Activated naive CD8-positive, alpha-beta T cell treated with anti-CD3 and anti-CD28 coated beads, Interleukin-2, amount 10 ng/mL, durations not matched to agents 7 days and 5 days (primary cell): ENCODE measurements around the gene SLC10A3. TPM values are rescaled to one million over a fixed set of nuclear protein-coding genes. Genes with fewer than 3 reads are reported as not detected.
A peak's percentile ranks its signal among the peaks of the same experiment; 100 is the strongest.

ENCODE experiments used
- ATAC-seq: fragments of 150-1000 bp; cut with Tn5 transposase; one replicate; pipeline ENCODE4 v1.10.0; 2021; ENCODE audit warnings: low read depth, moderate library complexity
- POLR2A ChIA-PET: fragments of 350-600 bp; sonication (Branson Sonifier 250); formaldehyde crosslinking; loops from one replicate; lab custom pipeline; 2021; ENCODE audit warnings: antibody characterized with exemption; lab: Charles Lee
- DNase-seq: peaks from one replicate; pipeline ENCODE4 v3.0.0; 2021
- H3K27ac Mint-ChIP-seq: one replicate; pipeline ENCODE4 v1.8.0; 2022; ENCODE audit warnings: mild to moderate bottlenecking, mixed read lengths
- H3K27me3 Mint-ChIP-seq: one replicate; pipeline ENCODE4 v1.8.0; 2022; ENCODE audit warnings: mild to moderate bottlenecking, moderate library complexity, mixed read lengths
- H3K36me3 Mint-ChIP-seq: one replicate; pipeline ENCODE4 v1.8.0; 2021; ENCODE audit warnings: mild to moderate bottlenecking, mixed read lengths
- H3K4me1 Mint-ChIP-seq: one replicate; pipeline ENCODE4 v1.8.0; 2021; ENCODE audit warnings: mixed read lengths
- H3K4me3 Mint-ChIP-seq: one replicate; pipeline ENCODE4 v1.8.0; 2022; ENCODE audit warnings: mild to moderate bottlenecking, moderate library complexity, mixed read lengths
- H3K9me3 Mint-ChIP-seq: one replicate; pipeline ENCODE4 v1.8.0; 2021; ENCODE audit warnings: mixed read lengths
- total RNA-seq, 2 experiments: library from RNA; stranded (reverse); gene quantifications; one replicate each; pipeline ENCODE4 v1.2.3, GENCODE V29; 2021

The SLC10A3 gene
- total RNA-seq, 2 experiments from 2014 or later: 25.3 to 27.3 TPM

GRCh38 chrX:154517101-154517781 lies 26.8 kb upstream of the SLC10A3 start:
- no peak for DNase-seq
- peaks cover 15% of the 10 kb centered on the region for H3K4me1 Mint-ChIP-seq
- H3K36me3 Mint-ChIP-seq: peaks cover 10% of the 10 kb centered on the region
- no peak overlapping the region for H3K27ac Mint-ChIP-seq
- no peaks in the 10 kb centered on the region for H3K9me3 Mint-ChIP-seq
- POLR2A ChIA-PET: interaction anchor here (1.2 to 4.6 kb wide), 5 partner anchors 10 to 146 kb away, joined by 3 to 32 read pairs (median 15); partner anchors contain the start of genes RPL10, SLC10A3 and UBL4A
- ATAC-seq: no peak
- H3K27me3 Mint-ChIP-seq: no peaks in the 10 kb centered on the region
- no peak overlapping the region for H3K4me3 Mint-ChIP-seq

- peak; percentile 7 for ATAC-seq
- POLR2A ChIA-PET: interaction anchor here (0.6 to 4.6 kb wide), 6 partner anchors 10 to 145 kb away, joined by 3 to 32 read pairs (median 10); partner anchors contain the start of genes RPL10, SLC10A3 and UBL4A
- peak overlapping the region; percentile 86 for H3K4me3 Mint-ChIP-seq
Measured at GRCh38 chrX:154516656-154517100, 26.2 kb upstream of the SLC10A3 start.

GRCh38 chrX:154515966-154516655 lies 25.7 kb upstream of the SLC10A3 start, which contains the start of gene FAM3A:
TSS of gene FAM3A (minus strand) at chrX:154516232. CDS start at chrX:154515772, 460 bp downstream.
- ATAC-seq: peak; percentile 86

More at GRCh38 chrX:154516656-154517100, 26.2 kb upstream of the SLC10A3 start:
- Mint-ChIP-seq H3K36me3 (peaks cover 10% of the 10 kb centered on the region), H3K9me3 (no peaks in the 10 kb centered on the region), H3K27ac (peak overlapping the region; percentile 92), H3K27me3 (no peaks in the 10 kb centered on the region), H3K4me1 (peaks cover 19% of the 10 kb centered on the region)
- no peak for DNase-seq

DNA sequence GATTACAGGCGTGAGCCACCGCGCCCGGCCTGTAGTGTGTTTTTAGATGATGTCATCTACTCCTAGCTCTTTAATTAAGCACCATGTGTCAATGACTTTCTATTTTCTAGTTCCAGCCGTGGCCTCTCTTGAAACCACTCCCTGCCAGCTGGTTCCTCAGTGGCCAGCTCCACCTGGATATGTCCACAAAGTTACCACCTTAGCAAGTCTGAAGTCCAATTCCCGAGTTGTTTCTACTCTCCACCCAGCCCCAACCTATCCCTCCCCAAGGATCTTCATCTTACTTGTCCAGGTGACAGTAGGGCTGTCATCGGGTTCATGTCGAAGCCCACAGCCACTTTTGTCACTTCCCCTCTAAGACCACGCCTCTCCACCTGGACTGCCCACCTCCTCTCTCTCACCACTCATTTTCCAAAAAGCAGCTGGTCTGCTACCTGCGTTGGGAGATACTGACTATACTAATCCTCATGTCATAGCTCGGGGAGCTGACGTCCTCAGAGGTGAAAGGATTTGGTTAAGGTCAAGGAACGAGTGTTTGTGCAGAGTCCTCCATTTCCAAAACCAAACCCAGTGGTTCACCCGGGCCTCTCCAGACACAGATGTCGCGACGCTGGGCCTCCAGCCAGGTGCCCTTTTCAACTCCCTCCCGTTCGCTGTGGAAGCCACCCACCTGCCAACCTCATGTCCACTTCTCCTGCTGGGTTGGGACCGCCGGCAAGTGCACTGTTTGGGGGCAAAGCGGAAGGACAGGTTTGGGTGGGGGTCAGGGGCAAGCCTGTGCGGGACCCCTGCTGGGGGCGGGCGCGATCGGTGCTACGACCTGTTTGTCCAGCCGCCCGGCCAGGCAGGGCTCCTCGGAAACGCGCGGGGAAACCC lies 24.9 kb upstream of the SLC10A3 start:
- Mint-ChIP-seq H3K36me3 (peaks cover 12% of the 10 kb centered on the region), H3K9me3 (no peaks in the 10 kb centered on the region), H3K27me3 (no peaks in the 10 kb centered on the region), H3K4me1 (peaks cover 25% of the 10 kb centered on the region), H3K27ac (peak overlapping the region; percentile 88), H3K4me3 (peak overlapping the region; percentile 86)
- no peak for ATAC-seq
- POLR2A ChIA-PET: interaction anchor here (2.6 to 4.6 kb wide), 3 partner anchors 12 to 117 kb away, joined by 15 to 32 read pairs (median 18); partner anchors contain the start of genes RPL10 and SLC10A3
- peak; percentile 39 for DNase-seq

More at GRCh38 chrX:154515966-154516655, 25.7 kb upstream of the SLC10A3 start, which contains the start of gene FAM3A:
- Mint-ChIP-seq H3K4me1 (peaks cover 22% of the 10 kb centered on the region), H3K36me3 (peaks cover 10% of the 10 kb centered on the region), H3K27ac (peak within 1 kb of the TSS; percentile 92), H3K27me3 (no peaks in the 10 kb centered on the region), H3K9me3 (no peaks in the 10 kb centered on the region), H3K4me3 (peak within 1 kb of the TSS; percentile 86)
- DNase-seq: peak; percentile 93
- POLR2A ChIA-PET: interaction anchor here (0.6 to 4.6 kb wide), 6 partner anchors 11 to 145 kb away, joined by 3 to 32 read pairs (median 10); partner anchors contain the start of genes RPL10, SLC10A3 and UBL4A

DNA sequence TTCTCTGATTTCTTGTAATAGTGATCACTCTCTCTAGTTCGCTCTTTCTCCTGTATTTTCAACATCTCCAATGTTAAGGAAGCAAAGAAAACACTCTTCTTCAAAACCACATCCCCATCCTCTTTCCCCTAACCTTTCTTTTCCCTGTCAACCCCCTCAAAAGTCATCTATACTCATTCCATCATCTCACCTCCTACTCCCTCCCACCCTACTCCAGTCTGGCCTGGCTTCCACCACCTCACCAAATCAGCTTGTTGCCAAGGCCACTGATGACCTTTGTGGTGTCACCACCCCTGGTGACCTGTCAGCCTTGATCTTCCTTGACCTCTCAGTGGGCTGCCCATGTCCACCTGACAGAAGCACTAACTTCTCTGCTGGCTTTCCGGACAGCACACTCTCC lies 23.3 kb upstream of the SLC10A3 start:
- peaks cover 1% of the 10 kb centered on the region for H3K9me3 Mint-ChIP-seq
- ATAC-seq (no peak), DNase-seq (no peak)
- H3K4me3 Mint-ChIP-seq: peak overlapping the region; percentile 48
- peaks cover 22% of the 10 kb centered on the region for H3K36me3 Mint-ChIP-seq
- H3K27ac Mint-ChIP-seq: peak overlapping the region; percentile 67
- POLR2A ChIA-PET: interaction anchor here (4.6 kb wide), 1 partner anchor 24 kb away, joined by 32 read pairs; the partner anchor contains the start of gene SLC10A3
- H3K4me1 Mint-ChIP-seq: peaks cover 30% of the 10 kb centered on the region
- H3K27me3 Mint-ChIP-seq: no peaks in the 10 kb centered on the region

DNA sequence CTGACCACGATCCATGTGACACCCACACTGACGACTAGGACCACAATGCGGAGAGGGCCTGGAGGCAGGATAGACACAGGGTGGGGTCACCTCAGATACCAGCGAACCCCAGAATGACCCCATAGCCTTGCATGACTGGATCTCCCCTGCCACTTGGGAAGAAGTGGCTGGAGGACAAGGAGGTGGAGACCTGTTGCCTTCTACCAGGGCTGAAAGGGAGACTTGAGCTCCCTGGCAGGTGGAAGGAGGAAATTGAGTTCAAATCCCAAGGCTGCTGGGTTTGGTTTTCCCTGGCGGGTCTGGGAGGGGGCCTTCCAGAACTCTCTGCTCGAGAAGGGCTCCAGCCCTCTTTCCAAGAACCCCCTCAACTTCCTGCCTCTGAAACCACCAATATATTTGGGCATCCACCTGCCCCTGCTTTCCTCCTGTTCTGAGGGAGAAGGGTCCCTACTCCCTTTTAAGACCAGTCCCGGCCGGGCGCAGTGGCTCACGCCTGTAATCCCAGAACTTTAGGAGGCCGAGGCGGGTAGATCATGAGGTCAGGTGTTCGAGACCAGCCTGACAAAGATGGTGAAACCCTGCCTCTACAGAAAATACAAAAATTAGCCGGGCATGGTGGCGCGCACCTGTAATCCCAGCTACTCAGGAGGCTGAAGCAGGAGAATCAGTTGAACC lies 22.6 kb upstream of the SLC10A3 start:
- Mint-ChIP-seq H3K4me3 (no peak overlapping the region), H3K4me1 (peaks cover 30% of the 10 kb centered on the region), H3K9me3 (peaks cover 1% of the 10 kb centered on the region), H3K27me3 (no peaks in the 10 kb centered on the region), H3K27ac (no peak overlapping the region), H3K36me3 (peaks cover 23% of the 10 kb centered on the region)
- ATAC-seq: no peak
- no peak for DNase-seq
- POLR2A ChIA-PET: interaction anchor here (1.9 to 4.6 kb wide), 2 partner anchors 23 kb away, joined by 11 to 32 read pairs; partner anchors contain the start of gene SLC10A3

DNA sequence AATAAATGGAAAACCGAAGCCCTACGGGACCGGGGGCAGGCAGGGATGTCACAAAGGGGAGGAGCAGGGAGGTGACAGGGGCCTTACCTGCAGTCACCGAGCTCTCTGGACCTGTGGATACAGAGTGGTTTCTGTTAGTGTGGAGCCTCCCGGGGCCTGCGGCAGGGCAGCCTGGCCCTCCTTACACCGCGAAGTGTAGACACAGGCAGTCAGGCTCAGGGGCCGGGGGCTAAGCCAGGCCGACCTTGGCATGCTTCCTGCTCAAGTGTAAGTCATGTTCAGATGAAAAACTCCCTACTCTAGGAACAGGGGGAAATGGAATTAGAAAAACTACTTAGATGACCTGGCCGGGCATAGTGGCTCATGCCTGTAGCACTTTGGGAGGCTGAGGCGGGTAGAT lies 21.3 kb upstream of the SLC10A3 start:
- H3K4me3 Mint-ChIP-seq: peak overlapping the region; percentile 49
- peak overlapping the region; percentile 91 for H3K27ac Mint-ChIP-seq
- DNase-seq: no peak
- no peak for ATAC-seq
- peaks cover 1% of the 10 kb centered on the region for H3K9me3 Mint-ChIP-seq
- POLR2A ChIA-PET: interaction anchor here (1.2 to 1.9 kb wide), 3 partner anchors 12 to 528 kb away, joined by 3 to 11 read pairs (median 3); partner anchors contain the start of gene SLC10A3
- no peaks in the 10 kb centered on the region for H3K27me3 Mint-ChIP-seq
- H3K4me1 Mint-ChIP-seq: peaks cover 30% of the 10 kb centered on the region
- H3K36me3 Mint-ChIP-seq: peaks cover 23% of the 10 kb centered on the region

DNA sequence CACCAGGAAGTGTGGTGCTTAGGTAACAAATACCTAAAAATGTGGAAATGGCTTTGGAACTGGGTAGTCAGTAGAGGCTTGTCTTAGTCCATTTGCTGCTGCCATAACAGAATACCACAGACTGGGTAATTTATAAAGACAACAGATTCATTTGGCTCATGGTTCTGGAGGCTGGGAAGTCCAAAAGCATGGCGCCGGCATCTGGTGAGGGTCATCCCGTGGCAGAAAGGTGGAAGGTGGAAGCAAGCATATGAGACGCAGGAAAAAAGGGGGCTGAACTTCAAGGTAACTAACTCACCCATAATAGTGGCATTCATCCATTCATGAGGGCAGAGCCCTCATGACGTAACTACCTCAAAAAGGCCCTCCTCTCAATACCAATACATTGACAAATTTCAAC lies 19.0 kb upstream of the SLC10A3 start:
- Mint-ChIP-seq H3K4me1 (peaks cover 20% of the 10 kb centered on the region), H3K36me3 (peaks cover 18% of the 10 kb centered on the region), H3K27ac (no peak overlapping the region), H3K27me3 (no peaks in the 10 kb centered on the region), H3K9me3 (peaks cover 1% of the 10 kb centered on the region), H3K4me3 (no peak overlapping the region)
- DNase-seq: no peak
- ATAC-seq: no peak
- POLR2A ChIA-PET: no interaction called here

DNA sequence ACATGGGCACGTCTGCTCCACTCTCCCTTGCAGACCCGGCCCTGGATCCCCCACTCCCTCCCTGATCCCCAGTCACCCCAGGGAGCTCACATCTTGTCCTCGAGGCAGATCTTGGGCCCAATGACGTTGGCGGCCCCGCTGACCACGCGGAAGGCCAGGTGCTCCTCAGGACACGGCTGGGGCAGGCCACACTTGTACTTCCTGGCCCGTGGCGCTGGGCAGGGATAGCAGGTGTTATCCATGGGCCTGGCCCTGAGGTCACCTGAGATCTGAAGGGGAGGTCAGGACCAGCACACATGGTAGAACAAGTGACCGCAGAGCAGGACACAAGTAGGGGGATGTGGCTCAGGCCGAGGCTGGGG lies 17.9 kb upstream of the SLC10A3 start:
- POLR2A ChIA-PET: no interaction called here
- Mint-ChIP-seq H3K4me3 (no peak overlapping the region), H3K27ac (no peak overlapping the region), H3K36me3 (peaks cover 13% of the 10 kb centered on the region), H3K4me1 (peaks cover 14% of the 10 kb centered on the region), H3K27me3 (no peaks in the 10 kb centered on the region), H3K9me3 (peaks cover 1% of the 10 kb centered on the region)
- DNase-seq: no peak
- ATAC-seq: no peak

DNA sequence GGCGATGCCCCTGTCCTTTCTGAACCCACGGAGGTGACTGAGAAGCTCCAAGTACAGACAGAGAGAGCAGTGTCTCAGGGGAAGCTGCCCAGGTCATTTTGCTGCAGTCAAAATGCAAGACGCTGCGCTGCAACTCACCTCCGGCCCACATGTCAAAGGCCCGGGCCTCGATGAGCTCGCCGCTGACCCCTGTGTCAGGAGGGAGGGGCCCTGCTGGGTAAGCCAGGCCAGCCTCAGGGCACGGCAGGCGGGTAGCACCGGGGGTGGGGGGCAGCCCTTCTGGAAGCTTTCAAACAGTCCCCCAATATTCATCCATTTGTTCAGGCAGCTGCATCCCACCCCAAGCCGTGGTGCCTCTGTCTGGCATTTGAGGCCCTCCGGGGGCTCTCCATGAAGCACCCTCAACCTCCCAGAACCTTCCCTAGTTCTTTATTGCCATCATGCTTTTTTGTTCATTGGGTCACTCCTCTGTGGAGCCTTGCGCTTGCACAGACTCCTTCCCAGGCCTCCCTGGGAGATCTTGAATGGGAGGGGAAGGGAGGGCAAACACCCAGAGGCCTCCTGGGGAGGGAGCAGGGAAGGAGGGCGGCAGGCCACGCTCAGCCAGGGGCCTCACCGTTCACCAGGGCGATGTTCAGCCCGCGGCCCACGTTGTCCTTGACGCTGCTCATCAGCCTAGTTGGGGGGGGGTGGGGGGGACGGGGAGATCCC lies 17.4 kb upstream of the SLC10A3 start:
- Mint-ChIP-seq H3K27ac (no peak overlapping the region), H3K4me1 (peaks cover 14% of the 10 kb centered on the region), H3K36me3 (peaks cover 13% of the 10 kb centered on the region), H3K4me3 (no peak overlapping the region), H3K9me3 (peaks cover 1% of the 10 kb centered on the region), H3K27me3 (no peaks in the 10 kb centered on the region)
- ATAC-seq: no peak
- POLR2A ChIA-PET: no interaction called here
- no peak for DNase-seq

DNA sequence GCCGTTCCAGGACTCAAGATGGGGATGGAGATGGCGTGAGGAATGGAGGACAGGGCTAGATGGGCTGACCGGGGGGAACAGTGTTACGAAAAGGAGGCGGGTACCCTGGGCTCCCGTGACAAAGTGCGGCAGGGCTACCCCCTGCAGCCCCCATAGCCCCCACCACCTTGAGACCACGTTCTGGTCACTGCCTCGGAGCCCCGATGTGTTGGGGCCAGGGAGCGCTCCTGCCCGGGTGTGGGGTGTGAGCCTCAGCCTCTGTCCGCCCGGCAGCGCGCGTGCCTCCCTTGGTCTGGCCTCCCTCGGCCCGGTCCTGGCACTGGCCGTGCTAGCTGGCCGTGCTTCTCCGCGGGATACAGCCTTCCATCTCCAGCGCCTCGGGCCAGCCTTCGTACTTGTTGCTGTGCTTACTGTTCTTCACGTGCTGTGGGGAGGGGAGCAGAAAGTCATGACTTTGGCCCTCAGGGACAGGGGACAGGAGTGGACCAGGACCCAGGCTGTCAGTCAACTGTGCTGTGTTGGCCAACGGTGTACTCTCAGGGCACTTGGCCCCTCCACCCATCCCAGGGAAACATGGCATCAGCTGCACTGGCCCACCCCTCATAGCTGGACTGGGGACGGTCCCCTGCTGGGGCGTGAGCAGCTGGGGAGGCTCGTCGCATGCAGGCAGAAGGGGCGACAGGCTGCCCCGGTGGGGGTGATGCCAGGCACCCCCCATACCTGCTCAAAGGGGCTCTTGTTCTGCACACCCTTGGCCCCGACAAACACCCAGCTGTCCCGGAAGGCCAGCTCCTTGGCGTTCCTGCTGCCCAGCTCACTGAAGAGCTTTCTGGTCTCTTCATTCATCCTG lies 16.3 kb upstream of the SLC10A3 start:
- ATAC-seq: no peak
- no peak overlapping the region for H3K4me3 Mint-ChIP-seq
- no peak overlapping the region for H3K27ac Mint-ChIP-seq
- POLR2A ChIA-PET: no interaction called here
- H3K4me1 Mint-ChIP-seq: peaks cover 11% of the 10 kb centered on the region
- H3K9me3 Mint-ChIP-seq: peaks cover 1% of the 10 kb centered on the region
- no peaks in the 10 kb centered on the region for H3K27me3 Mint-ChIP-seq
- no peak for DNase-seq
- H3K36me3 Mint-ChIP-seq: peaks cover 13% of the 10 kb centered on the region
